WI38 (cell line): Measurements from ENCODE around the gene NDOR1.

Experiments
- H3K4me3 ChIP-seq: 2 replicates; pipeline ENCODE4 v1.5.1; 2011; ENCODE audit warnings: low read depth, mild to moderate bottlenecking, control low read depth, low read length
- CTCF ChIP-seq: IDR thresholded peaks from 2 replicates; pipeline ENCODE4 v1.5.1; 2012; ENCODE audit warnings: low read depth, mild to moderate bottlenecking, control low read depth, low read length

NDOR1 gene

GRCh38 chr9:137198902-137199283 lies 6.6 kb upstream of the NDOR1 start:
- TF ChIP-seq CTCF = no peak
- H3K4me3 ChIP-seq = peak overlapping the region; percentile 58

GRCh38 chr9:137199411-137200121 lies 5.9 kb upstream of the NDOR1 start:
- H3K4me3 ChIP-seq = peak overlapping the region; percentile 58
- TF ChIP-seq CTCF = no peak

GRCh38 chr9:137200311-137201204 lies 4.9 kb upstream of the NDOR1 start, which contains the start of gene TPRN:
TPRN (minus strand) TSS chr9:137200741; CDS start chr9:137200711, 30 bp downstream.
- TF ChIP-seq CTCF = no peak
- peak within 1 kb of the TSS; percentile 71 for H3K4me3 ChIP-seq

GRCh38 chr9:137201205-137201868 lies 4.2 kb upstream of the NDOR1 start:
- no peak for TF ChIP-seq CTCF
- peak overlapping the region; percentile 71 for H3K4me3 ChIP-seq

GRCh38 chr9:137202966-137203365 lies 2.5 kb upstream of the NDOR1 start:
- TF ChIP-seq CTCF = no peak
- no peak overlapping the region for H3K4me3 ChIP-seq

GRCh38 chr9:137204731-137205125 lies 772 bp upstream of the NDOR1 start:
- TF ChIP-seq CTCF = no peak

More at GRCh38 chr9:137204731-137205125, 772 bp upstream of the NDOR1 start:
- H3K4me3 ChIP-seq = peak overlapping the region; percentile 95
